ENCODE results near the gene SLC35F6. TPM values are rescaled to one million over a fixed set of nuclear protein-coding genes. Genes with fewer than 3 reads are reported as not detected.
"Not testable (repeated sequence)": the region's sequence is repeated elsewhere in the genome, so short reads cannot be mapped to it uniquely, and the experiment has no call there.

The SLC35F6 gene
- total and polyA plus RNA-seq, 3 donors from 2014 or later: 15.5 to 42.5 (median 40.4) TPM

- no peaks in the 10 kb centered on the region for H3K9me3 ChIP-seq
- TF ChIP-seq POLR2A (IDR thresholded peaks at IDR 0.05) (no peak), CTCF (IDR thresholded peaks at IDR 0.05) (no peak)
- no peak for DNase-seq
- intact Hi-C loops (cut with DNase I; ENCODE audit: low total_unique reads): loop anchor here (5.0 kb wide), 1 partner anchor 137 kb away; no protein-coding TSS in a partner anchor
- WGBS, 2 donors: 88 to 97% methylated on average over 3 of the region's 3 CpGs
- no peaks in the 10 kb centered on the region for H3K4me1 ChIP-seq
- no peak overlapping the region for H3K4me3 ChIP-seq
- H3K36me3 ChIP-seq (ENCODE audit: low read depth, missing control alignments): no peaks in the 10 kb centered on the region
- H3K27ac ChIP-seq: no peak overlapping the region
- H3K27me3 ChIP-seq: no peaks in the 10 kb centered on the region
Observed at GRCh38 chr2:26743852-26744251, 20.2 kb upstream of the SLC35F6 start.

GRCh38 chr2:26744953-26745352 lies 19.1 kb upstream of the SLC35F6 start:
- Histone ChIP-seq H3K4me3 (no peak overlapping the region), H3K27ac (no peak overlapping the region), H3K9me3 (no peaks in the 10 kb centered on the region), H3K27me3 (no peaks in the 10 kb centered on the region), H3K36me3 (ENCODE audit: low read depth, missing control alignments) (no peaks in the 10 kb centered on the region), H3K4me1 (no peaks in the 10 kb centered on the region)
- no peak for DNase-seq
- no peak for TF ChIP-seq CTCF (IDR thresholded peaks at IDR 0.05)
- TF ChIP-seq POLR2A (IDR thresholded peaks at IDR 0.05): no peak
- 82 to 93% methylated on average over 3 of the region's 3 CpGs for WGBS, 2 donors
- intact Hi-C loops (cut with DNase I; ENCODE audit: low total_unique reads): loop anchor here (5.0 kb wide), 1 partner anchor 138 kb away; no protein-coding TSS in a partner anchor

- no peak overlapping the region for H3K4me3 ChIP-seq
- no peaks in the 10 kb centered on the region for H3K27me3 ChIP-seq
- TF ChIP-seq POLR2A (IDR thresholded peaks at IDR 0.05) (no peak), CTCF (IDR thresholded peaks at IDR 0.05) (peak; percentile 93 to 95 (median 94))
- no peaks in the 10 kb centered on the region for H3K36me3 ChIP-seq (ENCODE audit: low read depth, missing control alignments)
- H3K4me1 ChIP-seq: no peaks in the 10 kb centered on the region
- no peak overlapping the region for H3K27ac ChIP-seq
- H3K9me3 ChIP-seq: no peaks in the 10 kb centered on the region
- peak; percentile 95 for DNase-seq
- 37 to 50% methylated on average over 9 of the region's 9 CpGs for WGBS, 2 donors
- intact Hi-C loops (cut with DNase I; ENCODE audit: low total_unique reads): no loop called here
Observed at GRCh38 chr2:26745609-26746327, 18.3 kb upstream of the SLC35F6 start.

- intact Hi-C loops (cut with DNase I; ENCODE audit: low total_unique reads): no loop called here
- DNase-seq: no peak
- Histone ChIP-seq H3K4me1 (no peaks in the 10 kb centered on the region), H3K27ac (no peak overlapping the region), H3K27me3 (no peaks in the 10 kb centered on the region), H3K4me3 (no peak overlapping the region), H3K9me3 (no peaks in the 10 kb centered on the region), H3K36me3 (ENCODE audit: low read depth, missing control alignments) (no peaks in the 10 kb centered on the region)
- TF ChIP-seq POLR2A (IDR thresholded peaks at IDR 0.05): no peak
- no peak for TF ChIP-seq CTCF (IDR thresholded peaks at IDR 0.05)
- 57 to 86% methylated on average over 3 of the region's 3 CpGs for WGBS, 2 donors
Observed at GRCh38 chr2:26746934-26747333, 17.1 kb upstream of the SLC35F6 start.

- H3K27me3 ChIP-seq; H3K4me1 ChIP-seq; H3K27ac ChIP-seq; intact Hi-C loops (cut with DNase I; ENCODE audit: low total_unique reads); H3K9me3 ChIP-seq; H3K4me3 ChIP-seq; DNase-seq; H3K36me3 ChIP-seq (ENCODE audit: low read depth, missing control alignments): not testable (repeated sequence)
- 47 to 78% methylated on average over 8 of the region's 8 CpGs for WGBS, 2 donors
Observed at GRCh38 chr2:26749787-26750420, 14.2 kb upstream of the SLC35F6 start.

GRCh38 chr2:26750467-26750866 lies 13.6 kb upstream of the SLC35F6 start:
- H3K4me3 ChIP-seq; DNase-seq; H3K27me3 ChIP-seq; H3K27ac ChIP-seq; H3K9me3 ChIP-seq; H3K4me1 ChIP-seq; H3K36me3 ChIP-seq (ENCODE audit: low read depth, missing control alignments); intact Hi-C loops (cut with DNase I; ENCODE audit: low total_unique reads): not testable (repeated sequence)
- 83 to 86% methylated on average over 11 of the region's 11 CpGs for WGBS, 2 donors
